Osteoblast (primary cell): ENCODE measurements around the gene STPG4. TPM values are rescaled to one million over a fixed set of nuclear protein-coding genes. Genes with fewer than 3 reads are reported as not detected.
A peak's percentile ranks its signal among the peaks of the same experiment; 100 is the strongest.
"Not testable (repeated sequence)": the region's sequence is repeated elsewhere in the genome, so short reads cannot be mapped to it uniquely, and the experiment has no call there.

ENCODE experiments used
- DNase-seq: peaks from one replicate; pipeline ENCODE4 v3.0.0; 2011; ENCODE audit warnings: low spot score, mixed read lengths; ENCODE audit not compliant: insufficient read length; ENCODE audit errors: missing footprints
- H2AFZ ChIP-seq: 2 replicates; pipeline ENCODE4 v1.6.0; 2011; ENCODE audit warnings: mild to moderate bottlenecking, low read length
- H3K27ac ChIP-seq: 2 replicates; pipeline ENCODE4 v1.5.1; 2011; ENCODE audit warnings: mild to moderate bottlenecking, low read depth, low read length, moderate library complexity
- H3K27me3 ChIP-seq: 2 replicates; pipeline ENCODE4 v1.6.0; 2012; ENCODE audit warnings: mild to moderate bottlenecking, control low read depth, inconsistent platforms, low read length, moderate library complexity; ENCODE audit not compliant: insufficient read depth
- H3K36me3 ChIP-seq: 2 replicates; pipeline ENCODE4 v1.5.1; 2011; ENCODE audit warnings: mild to moderate bottlenecking, low read length, control low read depth, moderate library complexity; ENCODE audit not compliant: insufficient read depth
- H3K4me1 ChIP-seq: 2 replicates; pipeline ENCODE4 v1.5.1; 2011; ENCODE audit warnings: mild to moderate bottlenecking, low read length, control low read depth, moderate library complexity; ENCODE audit not compliant: insufficient read depth
- H3K4me2 ChIP-seq: 2 replicates; pipeline ENCODE4 v1.6.0; 2011; ENCODE audit warnings: mild to moderate bottlenecking, low read length; ENCODE audit not compliant: insufficient read depth
- H3K4me3 ChIP-seq: fragments of 200-600 bp; sonication (generic); 3 replicates; pipeline ENCODE4 v1.5.1; 2012; ENCODE audit warnings: mild to moderate bottlenecking, low read length, inconsistent platforms; ENCODE audit not compliant: insufficient read depth
- H3K79me2 ChIP-seq: 2 replicates; pipeline ENCODE4 v1.6.0; 2012; ENCODE audit warnings: mild to moderate bottlenecking, low read length, control low read depth, inconsistent platforms; ENCODE audit not compliant: insufficient read depth
- H3K9me3 ChIP-seq: 2 replicates; pipeline ENCODE4 v1.5.1; 2011; ENCODE audit warnings: low read depth, low read length, control low read depth
- H4K20me1 ChIP-seq: 2 replicates; pipeline ENCODE4 v1.6.0; 2012; ENCODE audit warnings: mild to moderate bottlenecking, low read length, control low read depth; ENCODE audit not compliant: insufficient read depth
- CTCF ChIP-seq: IDR thresholded peaks from 2 replicates; pipeline ENCODE4 v1.5.1; 2011; ENCODE audit warnings: mild to moderate bottlenecking, low read depth, low read length, moderate library complexity; ENCODE audit errors: extremely low read depth
- total RNA-seq: library from RNA; depleted of rRNA; stranded (reverse); fragments of >200 nt; gene quantifications from 2 replicates; pipeline ENCODE4 v1.2.3, GENCODE V29; 2012

STPG4 gene
- total RNA-seq, 1 donor = 0.72 TPM

- peak overlapping the region; percentile 56 for H3K27ac ChIP-seq
Measured at GRCh38 chr2:47118581-47118980, 36.5 kb downstream of the STPG4 start.

GRCh38 chr2:47112665-47113435, 42.3 kb downstream of the STPG4 start:
- DNase-seq = no peak
- Histone ChIP-seq H3K27me3 (no peaks in the 10 kb centered on the region), H3K27ac (no peak overlapping the region), H2AFZ (no peak overlapping the region), H3K36me3 (no peaks in the 10 kb centered on the region), H3K79me2 (no peaks in the 10 kb centered on the region), H3K4me1 (no peaks in the 10 kb centered on the region), H3K4me3 (no peak overlapping the region), H3K4me2 (no peak overlapping the region), H4K20me1 (no peaks in the 10 kb centered on the region), H3K9me3 (no peaks in the 10 kb centered on the region)
- no peak for TF ChIP-seq CTCF

More at GRCh38 chr2:47118581-47118980, 36.5 kb downstream of the STPG4 start:
- Histone ChIP-seq H4K20me1 (no peaks in the 10 kb centered on the region), H3K9me3 (peaks cover 3% of the 10 kb centered on the region), H3K4me1 (peaks cover 26% of the 10 kb centered on the region), H3K4me2 (peak overlapping the region; percentile 28), H2AFZ (no peak overlapping the region), H3K36me3 (no peaks in the 10 kb centered on the region), H3K27me3 (no peaks in the 10 kb centered on the region), H3K4me3 (no peak overlapping the region), H3K79me2 (no peaks in the 10 kb centered on the region)
- no peak for TF ChIP-seq CTCF
- DNase-seq = no peak

- Histone ChIP-seq H3K27me3 (no peaks in the 10 kb centered on the region), H3K4me2 (no peak overlapping the region), H4K20me1 (no peaks in the 10 kb centered on the region), H3K9me3 (no peaks in the 10 kb centered on the region), H3K79me2 (no peaks in the 10 kb centered on the region), H3K4me3 (no peak overlapping the region), H2AFZ (no peak overlapping the region), H3K27ac (no peak overlapping the region), H3K36me3 (no peaks in the 10 kb centered on the region), H3K4me1 (no peaks in the 10 kb centered on the region)
- no peak for DNase-seq
- TF ChIP-seq CTCF = no peak
Measured at GRCh38 chr2:47109680-47110079, 45.4 kb downstream of the STPG4 start.

- Histone ChIP-seq H3K4me2 (no peak overlapping the region), H3K9me3 (no peaks in the 10 kb centered on the region), H3K4me3 (no peak overlapping the region), H3K36me3 (no peaks in the 10 kb centered on the region), H3K4me1 (no peaks in the 10 kb centered on the region), H4K20me1 (no peaks in the 10 kb centered on the region), H3K27me3 (no peaks in the 10 kb centered on the region), H3K79me2 (no peaks in the 10 kb centered on the region), H3K27ac (no peak overlapping the region), H2AFZ (peak overlapping the region; percentile 20)
- peak; percentile 84 for DNase-seq
- no peak for TF ChIP-seq CTCF
Measured at GRCh38 chr2:47109007-47109375, 46.1 kb downstream of the STPG4 start.

- not testable (repeated sequence) for H4K20me1 ChIP-seq, H3K9me3 ChIP-seq, H3K79me2 ChIP-seq, H3K27ac ChIP-seq, H3K36me3 ChIP-seq, H3K4me3 ChIP-seq, H3K4me2 ChIP-seq, H3K4me1 ChIP-seq, H3K27me3 ChIP-seq
- peak; percentile 79 for DNase-seq
- H2AFZ ChIP-seq = peak overlapping the region; percentile 20
Measured at GRCh38 chr2:47108267-47109006, 46.7 kb downstream of the STPG4 start.

GRCh38 chr2:47107201-47107600, 47.9 kb downstream of the STPG4 start:
- H3K79me2 ChIP-seq, H4K20me1 ChIP-seq, H3K4me1 ChIP-seq, H3K36me3 ChIP-seq, H3K9me3 ChIP-seq, H3K4me2 ChIP-seq, H3K27ac ChIP-seq, H2AFZ ChIP-seq, DNase-seq, H3K4me3 ChIP-seq, H3K27me3 ChIP-seq: not testable (repeated sequence)
